DOHH2 (cell line): Measurements from ENCODE around the gene TUSC2.
A peak's percentile ranks its signal among the peaks of the same experiment; 100 is the strongest.

Source experiments
- H3F3A ChIP-seq: fragments of 200-600 bp; sonication (generic), shearing (Covaris generic); 2 replicates; pipeline ENCODE4 v1.6.0; 2016; ENCODE audit warnings: antibody characterized with exemption, mild to moderate bottlenecking; ENCODE audit not compliant: control insufficient read depth, insufficient read depth
- H3K27ac ChIP-seq: fragments of 200-600 bp; sonication (generic); 2 replicates; pipeline ENCODE4 v1.5.1; 2014; ENCODE audit warnings: low read depth, mild to moderate bottlenecking, low read length, moderate library complexity
- H3K27me3 ChIP-seq: fragments of 200-600 bp; sonication (generic); 2 replicates; pipeline ENCODE4 v1.6.1; 2014; ENCODE audit warnings: mild to moderate bottlenecking, low read length, mixed read lengths; ENCODE audit not compliant: control insufficient read depth
- H3K36me3 ChIP-seq: fragments of 200-600 bp; sonication (generic); 2 replicates; pipeline ENCODE4 v1.6.1; 2014; ENCODE audit warnings: mild to moderate bottlenecking, low read length, moderate library complexity, mixed read lengths; ENCODE audit not compliant: control insufficient read depth
- H3K4me1 ChIP-seq: fragments of 200-600 bp; sonication (generic); 2 replicates; pipeline ENCODE4 v1.6.1; 2014; ENCODE audit warnings: mild to moderate bottlenecking, low read length, mixed read lengths; ENCODE audit not compliant: control insufficient read depth
- H3K4me2 ChIP-seq: fragments of 200-600 bp; sonication (generic); 2 replicates; pipeline ENCODE4 v1.6.0; 2014; ENCODE audit warnings: mild to moderate bottlenecking, low read length, moderate library complexity
- H3K4me3 ChIP-seq: fragments of 200-600 bp; sonication (generic); 2 replicates; pipeline ENCODE4 v1.5.1; 2014; ENCODE audit warnings: mild to moderate bottlenecking, low read length, mixed read lengths
- H3K79me2 ChIP-seq: fragments of 200-600 bp; sonication (generic); 2 replicates; pipeline ENCODE4 v1.6.1; 2014; ENCODE audit warnings: mild to moderate bottlenecking, low read length, mixed read lengths; ENCODE audit not compliant: control insufficient read depth
- H3K9me2 ChIP-seq: fragments of 200-600 bp; sonication (generic); replicated peaks from 2 replicates; pipeline ENCODE4 v1.6.1; 2014; ENCODE audit warnings: mild to moderate bottlenecking, low read length, mixed read lengths; ENCODE audit not compliant: control insufficient read depth
- H3K9me3 ChIP-seq: fragments of 200-600 bp; sonication (generic); 2 replicates; pipeline ENCODE4 v1.6.1; 2014; ENCODE audit warnings: antibody characterized with exemption, low read length, mixed read lengths; ENCODE audit not compliant: control insufficient read depth, insufficient read depth
- H4K20me1 ChIP-seq: fragments of 200-600 bp; sonication (generic); 2 replicates; pipeline ENCODE4 v1.6.0; 2014; ENCODE audit warnings: low read depth, mild to moderate bottlenecking, antibody characterized with exemption, low read length, moderate library complexity; ENCODE audit not compliant: control insufficient read depth, insufficient read depth
- EZH2phosphoT487 ChIP-seq: fragments of 200-600 bp; sonication (generic); IDR thresholded peaks from 2 replicates; pipeline ENCODE4 v1.6.1; 2017; ENCODE audit warnings: borderline replicate concordance, mild to moderate bottlenecking, antibody characterized with exemption, low read length, moderate library complexity, mixed read lengths
- TF ChIP-seq, protein P1 (sequence below): fragments of 200-600 bp; sonication (generic); IDR thresholded peaks from one replicate; pipeline ENCODE4 v1.5.1; 2014; ENCODE audit warnings: antibody characterized with exemption, mild to moderate bottlenecking, low read depth, low read length; ENCODE audit not compliant: poor library complexity, severe bottlenecking

TUSC2 gene

DNA sequence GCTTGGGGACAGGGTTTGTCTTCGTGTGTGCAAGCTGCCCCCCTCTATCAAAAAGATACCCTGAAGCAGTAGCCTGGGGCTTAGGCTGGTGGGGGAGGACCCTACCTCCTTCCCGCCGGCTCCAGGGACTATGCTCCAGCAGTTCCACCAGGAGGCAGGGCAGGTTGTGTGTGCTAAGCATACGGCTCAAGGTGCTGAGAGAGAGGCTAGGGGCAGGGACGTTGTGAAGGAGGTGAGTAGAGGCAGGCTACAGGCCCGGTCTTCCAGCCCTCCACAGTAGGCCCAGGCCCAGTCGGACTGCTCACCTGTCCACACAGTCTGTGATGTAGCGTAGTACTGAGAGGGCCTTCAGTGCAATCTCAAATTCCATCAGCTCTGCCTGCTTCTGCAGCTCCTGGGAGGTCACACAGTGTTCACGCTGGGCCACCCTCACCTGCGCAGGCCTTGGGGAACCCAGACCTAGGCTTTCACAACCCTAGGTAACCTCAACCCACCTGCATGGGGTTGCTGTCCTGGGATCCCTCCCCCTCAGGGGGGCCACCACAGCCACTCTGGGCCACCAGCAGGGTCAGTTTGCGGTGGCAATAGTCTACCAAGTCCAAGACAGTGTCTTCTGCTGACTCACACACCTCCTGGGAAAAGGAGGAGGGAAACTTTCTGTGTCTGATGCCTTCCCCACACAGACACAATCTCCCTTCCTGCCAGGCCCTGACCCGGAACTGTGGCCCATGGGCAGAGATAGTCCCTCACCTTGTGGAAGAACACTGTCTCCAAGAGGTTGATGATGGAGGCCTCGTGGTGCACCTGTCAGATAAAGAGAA lies 15.0 kb upstream of the TUSC2 start:
- Histone ChIP-seq H3K4me1 (peaks cover 50% of the 10 kb centered on the region), H3K79me2 (peaks cover 26% of the 10 kb centered on the region), H3F3A (peaks cover 14% of the 10 kb centered on the region), H3K27me3 (no peaks in the 10 kb centered on the region), H3K9me2 (no peaks in the 10 kb centered on the region), H3K27ac (no peak overlapping the region), H3K36me3 (peaks cover 20% of the 10 kb centered on the region), H3K4me2 (no peak overlapping the region), H3K4me3 (no peak overlapping the region), H3K9me3 (no peaks in the 10 kb centered on the region), H4K20me1 (no peaks in the 10 kb centered on the region)
- TF ChIP-seq EZH2phosphoT487: no peak
- TF ChIP-seq, protein P1, sequence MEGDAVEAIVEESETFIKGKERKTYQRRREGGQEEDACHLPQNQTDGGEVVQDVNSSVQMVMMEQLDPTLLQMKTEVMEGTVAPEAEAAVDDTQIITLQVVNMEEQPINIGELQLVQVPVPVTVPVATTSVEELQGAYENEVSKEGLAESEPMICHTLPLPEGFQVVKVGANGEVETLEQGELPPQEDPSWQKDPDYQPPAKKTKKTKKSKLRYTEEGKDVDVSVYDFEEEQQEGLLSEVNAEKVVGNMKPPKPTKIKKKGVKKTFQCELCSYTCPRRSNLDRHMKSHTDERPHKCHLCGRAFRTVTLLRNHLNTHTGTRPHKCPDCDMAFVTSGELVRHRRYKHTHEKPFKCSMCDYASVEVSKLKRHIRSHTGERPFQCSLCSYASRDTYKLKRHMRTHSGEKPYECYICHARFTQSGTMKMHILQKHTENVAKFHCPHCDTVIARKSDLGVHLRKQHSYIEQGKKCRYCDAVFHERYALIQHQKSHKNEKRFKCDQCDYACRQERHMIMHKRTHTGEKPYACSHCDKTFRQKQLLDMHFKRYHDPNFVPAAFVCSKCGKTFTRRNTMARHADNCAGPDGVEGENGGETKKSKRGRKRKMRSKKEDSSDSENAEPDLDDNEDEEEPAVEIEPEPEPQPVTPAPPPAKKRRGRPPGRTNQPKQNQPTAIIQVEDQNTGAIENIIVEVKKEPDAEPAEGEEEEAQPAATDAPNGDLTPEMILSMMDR: no peak

DNA sequence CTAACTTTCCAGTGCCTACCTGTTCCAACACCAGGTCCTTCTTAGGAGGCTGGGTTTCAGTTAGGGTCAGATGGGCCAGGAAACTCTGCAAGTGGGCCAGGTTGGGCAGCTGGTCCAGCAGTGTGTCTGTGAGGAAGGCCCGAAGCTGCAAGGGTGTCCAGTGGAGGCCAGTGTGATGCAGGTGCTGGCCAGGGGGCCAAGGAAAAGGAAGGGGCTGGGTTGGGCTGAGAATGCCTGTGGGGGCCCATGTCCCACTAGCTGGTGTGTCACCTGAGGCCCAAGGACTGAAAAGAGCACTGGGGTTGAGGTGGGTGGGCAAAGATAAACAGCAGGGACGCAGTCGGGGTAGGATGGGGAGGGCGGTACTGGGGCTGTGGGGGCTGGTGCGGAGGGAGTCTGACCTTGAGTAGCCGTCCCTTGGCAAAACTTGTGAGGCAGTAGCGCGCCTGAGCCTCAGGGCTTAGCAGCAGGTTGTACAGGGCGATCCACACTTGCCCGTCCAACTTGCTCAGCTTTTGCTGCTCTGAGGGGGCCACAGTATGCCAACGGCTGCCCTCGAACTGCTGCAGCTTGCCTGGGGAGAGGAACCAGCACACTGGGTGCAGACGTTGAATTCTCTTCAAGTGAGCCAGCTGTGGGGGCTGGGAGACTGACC lies 14.1 kb upstream of the TUSC2 start:
- H3K27me3 ChIP-seq: no peaks in the 10 kb centered on the region
- TF ChIP-seq, protein P1: no peak
- TF ChIP-seq EZH2phosphoT487: no peak
- no peaks in the 10 kb centered on the region for H3K9me2 ChIP-seq
- H3K27ac ChIP-seq: no peak overlapping the region
- peaks cover 14% of the 10 kb centered on the region for H3F3A ChIP-seq
- peaks cover 33% of the 10 kb centered on the region for H3K79me2 ChIP-seq
- H3K4me1 ChIP-seq: peaks cover 50% of the 10 kb centered on the region
- peak overlapping the region; percentile 98 for H3K4me2 ChIP-seq
- H3K9me3 ChIP-seq: no peaks in the 10 kb centered on the region
- no peaks in the 10 kb centered on the region for H4K20me1 ChIP-seq
- H3K36me3 ChIP-seq: peaks cover 18% of the 10 kb centered on the region
- H3K4me3 ChIP-seq: no peak overlapping the region; the same call in 1 of the 2 replicates

DNA sequence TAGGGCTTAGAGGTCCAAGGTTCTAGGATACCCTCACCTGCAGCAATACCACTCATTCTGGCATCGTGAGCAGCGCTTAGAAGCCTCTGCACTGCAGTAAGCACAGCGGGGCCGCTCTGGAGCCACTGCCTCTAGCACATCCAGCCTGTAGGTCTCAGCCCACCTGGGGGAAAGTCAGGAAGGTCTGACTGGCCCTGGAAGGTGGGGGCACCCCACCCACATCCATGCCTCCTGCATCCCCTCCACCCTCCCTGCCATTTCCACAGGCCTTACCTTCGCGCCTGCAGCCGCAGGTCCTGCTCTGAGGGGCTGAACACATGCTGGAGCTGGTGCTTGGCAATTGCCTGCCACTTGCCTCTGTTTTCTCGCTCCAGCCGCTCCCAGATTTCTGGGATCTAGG lies 13.5 kb upstream of the TUSC2 start:
- Histone ChIP-seq H3K27ac (peak overlapping the region; percentile 90), H3K4me3 (peak overlapping the region; percentile 83), H3K9me3 (no peaks in the 10 kb centered on the region), H3K79me2 (peaks cover 39% of the 10 kb centered on the region), H3K27me3 (no peaks in the 10 kb centered on the region), H3K4me2 (peak overlapping the region; percentile 98), H3K9me2 (no peaks in the 10 kb centered on the region), H3F3A (peaks cover 14% of the 10 kb centered on the region), H3K36me3 (peaks cover 23% of the 10 kb centered on the region), H3K4me1 (peaks cover 50% of the 10 kb centered on the region), H4K20me1 (0 out of 2 replicates have a peak, but pooled peaks cover 1% of the 10 kb centered on the region)
- TF ChIP-seq EZH2phosphoT487: no peak
- TF ChIP-seq, protein P1: no peak
